ENCODE results near the gene RPL19.

DNA sequence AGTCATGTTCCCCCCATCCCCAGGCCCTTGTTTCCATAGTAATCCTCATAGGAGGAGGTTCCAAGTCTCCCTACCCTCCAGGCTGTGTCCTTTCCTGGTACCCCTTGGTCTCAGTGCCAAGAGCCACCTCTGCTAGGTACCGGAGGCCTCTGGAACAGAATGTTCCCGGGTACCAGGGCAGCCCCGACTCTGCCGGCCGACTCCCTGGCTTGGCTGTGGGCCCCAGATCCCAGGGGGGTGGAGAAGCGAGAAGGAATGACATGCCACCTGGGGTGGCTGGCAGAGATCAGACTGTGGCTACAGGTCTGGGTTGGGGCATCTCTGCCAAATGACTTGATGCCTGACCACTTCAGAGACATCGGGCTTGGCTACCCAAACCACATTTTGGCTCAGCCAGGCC lies 22.1 kb downstream of the RPL19 start:
- TF ChIP-seq, protein P1, sequence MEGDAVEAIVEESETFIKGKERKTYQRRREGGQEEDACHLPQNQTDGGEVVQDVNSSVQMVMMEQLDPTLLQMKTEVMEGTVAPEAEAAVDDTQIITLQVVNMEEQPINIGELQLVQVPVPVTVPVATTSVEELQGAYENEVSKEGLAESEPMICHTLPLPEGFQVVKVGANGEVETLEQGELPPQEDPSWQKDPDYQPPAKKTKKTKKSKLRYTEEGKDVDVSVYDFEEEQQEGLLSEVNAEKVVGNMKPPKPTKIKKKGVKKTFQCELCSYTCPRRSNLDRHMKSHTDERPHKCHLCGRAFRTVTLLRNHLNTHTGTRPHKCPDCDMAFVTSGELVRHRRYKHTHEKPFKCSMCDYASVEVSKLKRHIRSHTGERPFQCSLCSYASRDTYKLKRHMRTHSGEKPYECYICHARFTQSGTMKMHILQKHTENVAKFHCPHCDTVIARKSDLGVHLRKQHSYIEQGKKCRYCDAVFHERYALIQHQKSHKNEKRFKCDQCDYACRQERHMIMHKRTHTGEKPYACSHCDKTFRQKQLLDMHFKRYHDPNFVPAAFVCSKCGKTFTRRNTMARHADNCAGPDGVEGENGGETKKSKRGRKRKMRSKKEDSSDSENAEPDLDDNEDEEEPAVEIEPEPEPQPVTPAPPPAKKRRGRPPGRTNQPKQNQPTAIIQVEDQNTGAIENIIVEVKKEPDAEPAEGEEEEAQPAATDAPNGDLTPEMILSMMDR (IDR thresholded peaks at IDR 0.05), result no peak
- TF ChIP-seq POLR2A (IDR thresholded peaks at IDR 0.05), result no peak

All from stomach (tissue), 4 donors.